NCI-H1694 treated with DMSO at 0.1 percent for 48 hours (cell line): ENCODE results near the gene HFM1.
"Not testable (repeated sequence)": the region's sequence is repeated elsewhere in the genome, so short reads cannot be mapped to it uniquely, and the experiment has no call there.

Source experiments
- DNase-seq: peaks from one replicate; lab custom pipeline; 2025; lab: John Stamatoyannopoulos, UW

HFM1 gene, protein sequence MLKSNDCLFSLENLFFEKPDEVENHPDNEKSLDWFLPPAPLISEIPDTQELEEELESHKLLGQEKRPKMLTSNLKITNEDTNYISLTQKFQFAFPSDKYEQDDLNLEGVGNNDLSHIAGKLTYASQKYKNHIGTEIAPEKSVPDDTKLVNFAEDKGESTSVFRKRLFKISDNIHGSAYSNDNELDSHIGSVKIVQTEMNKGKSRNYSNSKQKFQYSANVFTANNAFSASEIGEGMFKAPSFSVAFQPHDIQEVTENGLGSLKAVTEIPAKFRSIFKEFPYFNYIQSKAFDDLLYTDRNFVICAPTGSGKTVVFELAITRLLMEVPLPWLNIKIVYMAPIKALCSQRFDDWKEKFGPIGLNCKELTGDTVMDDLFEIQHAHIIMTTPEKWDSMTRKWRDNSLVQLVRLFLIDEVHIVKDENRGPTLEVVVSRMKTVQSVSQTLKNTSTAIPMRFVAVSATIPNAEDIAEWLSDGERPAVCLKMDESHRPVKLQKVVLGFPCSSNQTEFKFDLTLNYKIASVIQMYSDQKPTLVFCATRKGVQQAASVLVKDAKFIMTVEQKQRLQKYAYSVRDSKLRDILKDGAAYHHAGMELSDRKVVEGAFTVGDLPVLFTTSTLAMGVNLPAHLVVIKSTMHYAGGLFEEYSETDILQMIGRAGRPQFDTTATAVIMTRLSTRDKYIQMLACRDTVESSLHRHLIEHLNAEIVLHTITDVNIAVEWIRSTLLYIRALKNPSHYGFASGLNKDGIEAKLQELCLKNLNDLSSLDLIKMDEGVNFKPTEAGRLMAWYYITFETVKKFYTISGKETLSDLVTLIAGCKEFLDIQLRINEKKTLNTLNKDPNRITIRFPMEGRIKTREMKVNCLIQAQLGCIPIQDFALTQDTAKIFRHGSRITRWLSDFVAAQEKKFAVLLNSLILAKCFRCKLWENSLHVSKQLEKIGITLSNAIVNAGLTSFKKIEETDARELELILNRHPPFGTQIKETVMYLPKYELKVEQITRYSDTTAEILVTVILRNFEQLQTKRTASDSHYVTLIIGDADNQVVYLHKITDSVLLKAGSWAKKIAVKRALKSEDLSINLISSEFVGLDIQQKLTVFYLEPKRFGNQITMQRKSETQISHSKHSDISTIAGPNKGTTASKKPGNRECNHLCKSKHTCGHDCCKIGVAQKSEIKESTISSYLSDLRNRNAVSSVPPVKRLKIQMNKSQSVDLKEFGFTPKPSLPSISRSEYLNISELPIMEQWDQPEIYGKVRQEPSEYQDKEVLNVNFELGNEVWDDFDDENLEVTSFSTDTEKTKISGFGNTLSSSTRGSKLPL (N-terminal part only)

DNA sequence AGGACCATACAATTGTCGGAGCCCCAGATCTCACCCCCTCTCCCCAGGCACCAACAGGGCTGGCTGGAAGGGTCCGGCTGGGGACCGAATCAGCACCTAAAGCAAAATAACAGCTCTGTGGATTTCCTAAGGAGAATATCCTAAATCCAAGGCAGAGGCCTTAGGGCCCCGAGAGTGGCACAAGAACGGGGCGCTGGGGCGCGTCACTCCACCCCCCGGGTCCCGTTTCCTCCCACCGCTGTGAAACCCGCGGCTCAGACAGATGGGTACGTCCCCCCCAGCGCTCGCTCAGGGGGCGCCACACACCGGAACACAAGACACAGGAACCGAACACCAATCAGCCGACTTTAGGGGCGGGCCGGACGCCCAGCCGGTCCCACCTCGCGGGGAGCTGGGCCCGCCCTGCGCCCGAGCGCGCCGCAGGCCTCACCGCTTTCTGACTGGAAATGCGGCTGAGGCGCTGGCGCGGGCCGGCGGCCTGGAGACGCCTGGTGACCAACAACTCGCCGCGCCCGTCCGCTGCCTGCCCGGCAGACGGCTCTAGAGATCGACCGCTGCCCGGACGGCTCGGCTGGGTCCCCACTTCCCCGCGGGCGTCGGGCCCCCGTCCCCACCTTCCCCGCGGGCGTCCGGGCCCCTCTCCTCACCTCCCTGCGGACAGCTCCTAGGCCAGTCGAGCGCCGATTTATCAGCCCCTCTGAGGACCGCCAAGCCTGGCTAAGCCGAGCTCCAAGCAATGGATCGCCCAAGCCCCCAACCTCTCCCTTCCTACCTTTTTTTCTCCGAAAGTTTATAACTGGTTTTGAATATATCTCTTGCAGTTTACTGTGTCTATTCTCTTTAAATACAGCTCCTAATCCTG lies at the start of gene HFM1:
Gene HFM1 (minus strand): TSS at position 687 of the 862 bp plus-strand sequence. CDS start 3,755 bp downstream, outside the sequence.
- peak; percentile 94 for DNase-seq

DNA sequence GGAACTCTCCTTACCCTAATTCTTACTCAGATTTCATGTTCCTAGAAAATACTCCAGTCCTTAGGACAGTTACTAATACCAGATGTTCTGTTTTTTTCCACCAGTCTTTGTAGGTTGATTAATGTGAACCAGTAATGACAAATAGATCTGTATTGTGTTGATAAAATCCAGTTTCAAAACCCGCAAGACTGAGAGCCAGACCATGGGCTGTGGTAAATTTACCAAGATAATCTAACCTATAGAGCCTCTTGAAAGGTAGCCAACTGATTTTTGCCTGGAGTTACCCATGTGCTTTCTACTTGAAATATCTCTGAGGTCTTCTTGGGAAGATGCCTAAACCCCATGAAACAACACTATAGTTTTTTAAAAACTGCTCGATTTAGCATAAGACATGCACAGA lies 49.5 kb upstream of the HFM1 start:
- no peak for DNase-seq

DNA sequence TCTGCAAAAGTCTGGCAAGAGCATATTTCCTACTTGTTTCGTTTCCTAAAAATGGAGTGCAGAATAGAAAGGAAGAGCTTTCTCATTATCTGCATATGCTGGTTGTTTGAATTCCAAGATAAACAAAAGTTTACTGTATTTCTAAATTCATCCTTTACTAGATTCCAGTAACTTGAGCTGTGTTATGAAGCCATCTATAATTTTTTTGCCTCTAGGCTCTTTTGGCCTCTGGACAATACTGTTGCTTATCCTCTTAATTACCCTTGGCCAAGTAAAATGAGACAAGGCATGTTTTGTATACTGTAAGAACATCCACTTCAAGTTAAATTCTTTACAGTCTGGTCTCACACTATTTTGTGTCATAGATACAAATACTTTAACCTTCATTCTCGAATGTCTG lies 45.6 kb upstream of the HFM1 start:
- no peak for DNase-seq

DNA sequence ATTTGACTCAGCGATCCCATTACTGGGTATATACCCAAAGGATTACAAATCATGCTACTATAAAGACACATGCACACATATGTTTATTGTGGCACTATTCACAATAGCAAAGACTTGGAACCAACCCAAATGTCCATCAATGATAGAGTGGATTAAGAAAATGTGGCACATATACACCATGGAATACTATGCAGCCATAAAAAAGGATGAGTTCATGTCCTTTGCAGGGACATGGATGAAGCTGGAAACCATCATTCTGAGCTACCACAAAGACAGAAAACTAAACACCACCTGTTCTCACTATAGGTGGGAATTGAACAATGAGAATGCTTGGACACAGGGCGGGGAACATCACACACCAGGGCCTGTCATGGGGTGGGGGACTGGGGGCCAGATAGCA lies 43.1 kb upstream of the HFM1 start:
- not testable (repeated sequence) for DNase-seq

DNA sequence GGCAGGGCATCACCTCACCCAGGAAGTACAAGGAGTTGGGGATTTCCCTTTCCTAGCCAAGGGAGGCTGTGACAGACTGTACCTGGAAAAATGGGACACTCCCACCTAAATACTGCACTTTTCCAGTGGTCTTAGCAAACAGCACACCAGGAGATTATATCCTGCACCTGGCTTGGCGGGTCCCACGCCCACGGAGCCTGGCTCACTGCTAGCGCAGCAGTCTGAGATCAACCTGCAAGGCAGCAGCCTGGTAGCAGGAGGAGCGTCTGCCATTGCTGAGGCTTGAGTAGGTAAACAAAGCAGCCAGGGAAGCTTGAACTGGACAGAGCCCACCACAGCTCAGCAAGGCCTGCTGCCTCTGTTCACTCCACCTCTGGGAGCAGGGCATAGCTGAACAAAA lies 37.3 kb upstream of the HFM1 start:
- not testable (repeated sequence) for DNase-seq

DNA sequence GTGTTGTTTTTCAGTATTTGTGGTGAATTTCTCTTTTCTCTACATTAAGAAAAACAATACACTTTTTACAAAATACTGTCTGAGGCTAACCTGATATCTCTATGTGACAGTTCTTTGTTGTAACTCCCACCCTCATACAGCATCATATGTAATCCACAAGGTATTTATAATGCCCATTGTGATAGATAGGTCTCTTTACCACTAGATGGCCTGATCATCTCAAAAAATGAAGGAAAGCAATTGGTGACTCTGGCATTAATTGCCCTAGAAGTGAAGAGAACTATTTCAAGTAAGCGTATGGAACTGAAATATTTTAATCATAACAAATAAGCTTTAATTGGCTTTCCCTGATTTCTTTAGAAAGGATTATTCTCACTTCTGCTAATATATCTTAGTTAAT lies 36.2 kb upstream of the HFM1 start:
- peak; percentile 34 for DNase-seq

DNA sequence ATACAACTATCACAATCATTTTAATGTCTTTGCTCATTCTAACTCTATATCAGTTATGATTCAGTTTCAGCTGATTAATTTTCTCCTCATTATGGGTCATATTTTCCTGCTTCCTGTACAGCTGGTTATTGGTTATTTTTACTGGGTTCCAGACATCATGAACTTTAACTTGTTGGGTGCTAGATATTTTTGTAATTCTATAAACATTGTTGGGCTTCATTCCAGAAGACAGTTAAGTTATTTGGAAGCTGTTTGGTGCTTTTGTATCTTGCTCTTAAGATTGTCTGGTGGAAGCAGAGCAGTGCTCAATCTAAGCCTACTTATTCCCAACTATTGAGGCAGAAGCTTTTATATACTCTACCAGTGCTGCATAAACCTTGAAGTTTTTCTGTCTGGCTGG lies 34.4 kb upstream of the HFM1 start:
- no peak for DNase-seq

DNA sequence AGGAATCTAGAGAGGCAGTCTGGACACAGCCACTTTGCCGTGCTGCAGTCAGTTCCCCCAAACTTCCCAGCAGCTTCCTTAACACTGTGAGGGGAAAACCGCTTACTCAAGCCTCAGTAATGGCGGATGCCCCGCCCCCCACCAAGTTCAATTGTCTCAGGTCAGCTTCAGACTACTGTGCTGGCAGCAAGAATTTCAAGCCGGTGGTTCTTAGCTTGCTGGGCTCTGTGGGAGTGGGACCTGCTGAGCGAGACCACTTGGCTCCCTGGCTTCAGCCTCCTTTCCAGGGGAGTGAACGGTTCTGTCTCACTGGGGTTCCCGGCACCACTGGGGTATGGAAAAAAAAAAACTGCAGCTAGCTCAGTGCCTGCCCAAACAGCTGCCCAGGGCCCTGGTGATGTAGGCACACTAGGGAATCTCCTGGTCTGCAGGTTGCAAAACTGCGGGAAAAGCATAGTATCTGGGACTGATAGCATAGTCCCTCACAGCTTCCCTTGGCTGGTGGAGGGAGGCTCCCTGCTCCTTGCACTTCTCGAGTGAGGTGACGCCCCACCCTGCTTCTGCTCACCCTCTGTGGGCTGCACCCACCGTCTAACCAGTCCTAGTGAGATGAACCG lies 23.7 kb upstream of the HFM1 start:
- DNase-seq = no peak

DNA sequence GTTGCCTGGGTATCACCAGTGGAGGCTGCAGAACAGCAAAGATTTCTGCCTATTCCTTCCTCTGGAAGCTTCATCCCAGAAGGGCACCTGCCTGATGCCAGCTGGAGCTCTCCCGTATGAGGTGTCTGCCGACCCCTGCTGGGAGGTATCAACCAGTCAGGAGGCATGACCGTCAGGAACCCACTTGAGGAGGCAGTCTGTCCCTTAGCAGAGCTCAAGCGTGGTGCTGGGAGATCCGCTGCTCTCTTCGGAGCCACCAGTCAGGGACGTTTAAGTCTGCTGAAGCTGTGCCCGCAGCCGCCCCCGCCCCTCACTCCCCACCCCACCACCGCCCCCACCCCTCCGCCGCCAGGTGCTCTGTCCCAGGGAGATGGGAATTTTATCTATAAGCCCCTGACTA lies 23.1 kb upstream of the HFM1 start:
- DNase-seq = no peak

DNA sequence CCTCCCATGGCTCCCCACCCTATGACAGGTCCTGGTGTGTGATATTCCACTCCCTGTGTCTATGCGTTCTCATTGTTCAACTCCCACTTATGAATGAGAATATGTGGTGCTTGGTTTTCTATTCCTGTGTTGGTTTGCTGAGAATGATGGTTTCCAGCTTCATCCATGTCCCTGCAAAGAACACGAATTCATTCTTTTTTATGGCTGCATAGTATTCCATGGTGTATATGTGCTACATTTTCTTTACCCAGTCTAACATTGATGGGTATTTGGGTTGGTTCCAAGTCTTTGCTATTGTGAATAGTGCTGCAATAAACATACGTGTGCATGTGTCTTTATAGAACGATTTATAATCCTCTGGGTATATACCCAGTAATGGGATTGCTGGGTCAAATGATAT lies 17.9 kb upstream of the HFM1 start:
- not testable (repeated sequence) for DNase-seq

DNA sequence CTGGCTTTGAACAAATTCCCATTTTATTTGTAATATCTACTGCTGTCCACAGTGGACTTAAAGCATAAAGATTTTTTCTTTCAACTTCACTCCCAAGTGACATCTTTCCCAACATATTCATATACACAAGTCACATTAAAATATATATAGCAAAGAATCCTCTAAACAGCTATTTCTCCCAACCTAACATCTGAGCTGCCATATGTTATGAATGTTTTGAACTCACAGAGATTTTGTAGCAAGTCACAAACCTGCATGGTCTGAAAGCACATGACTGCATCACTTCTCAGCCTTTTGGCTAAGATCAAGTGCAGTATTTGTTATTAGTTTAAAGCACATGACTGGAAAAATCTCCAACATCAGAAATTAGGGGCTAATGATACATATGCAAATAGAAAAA lies 7.7 kb upstream of the HFM1 start:
- DNase-seq = peak; percentile 18

DNA sequence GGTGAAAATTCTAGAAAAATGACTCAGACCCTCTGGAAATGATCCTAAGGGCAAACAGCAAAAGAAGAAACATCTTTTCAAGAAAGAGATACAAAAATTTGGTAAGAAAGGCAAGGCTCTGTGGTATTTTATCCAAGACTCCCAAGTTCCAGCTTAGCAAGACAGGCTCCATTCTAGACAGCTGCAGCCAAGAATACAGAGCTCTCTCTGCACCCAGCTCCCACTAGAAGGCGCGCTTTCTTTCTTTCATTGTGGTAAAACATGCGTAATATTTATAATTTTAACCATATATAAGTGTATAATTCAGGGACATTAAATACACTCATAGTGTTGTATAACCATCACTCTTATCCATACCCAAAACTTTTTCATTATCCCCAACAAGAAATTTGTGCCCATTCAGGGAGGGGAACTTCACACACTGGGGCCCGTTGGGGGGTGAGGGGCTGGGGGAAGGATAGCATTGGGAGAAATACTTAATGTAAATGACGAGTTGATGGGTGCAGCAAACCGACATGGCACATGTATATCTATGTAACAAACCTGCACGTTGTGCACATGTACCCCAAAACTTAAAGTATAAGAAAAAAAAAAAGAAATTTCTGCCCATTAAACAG lies 2.2 kb upstream of the HFM1 start:
- no peak for DNase-seq

DNA sequence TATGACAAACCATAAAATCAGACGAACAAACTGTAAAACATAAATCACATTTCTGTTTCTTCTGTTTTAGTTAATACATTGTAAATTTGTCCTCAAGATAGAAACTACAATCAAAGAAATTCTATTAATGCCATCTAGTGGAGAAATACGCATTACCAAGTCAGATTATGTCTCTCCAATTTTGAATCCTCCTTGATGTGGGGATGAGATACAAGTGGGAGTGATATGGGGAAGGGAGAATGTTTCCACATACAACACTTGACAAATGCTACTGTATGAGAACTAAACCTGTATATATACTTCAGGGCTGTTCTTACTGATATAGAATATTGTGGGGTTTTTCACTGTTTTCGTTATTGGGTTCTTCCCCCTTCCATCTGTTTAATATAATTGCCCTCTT lies 2.6 kb downstream of the HFM1 start:
- DNase-seq = peak; percentile 72

DNA sequence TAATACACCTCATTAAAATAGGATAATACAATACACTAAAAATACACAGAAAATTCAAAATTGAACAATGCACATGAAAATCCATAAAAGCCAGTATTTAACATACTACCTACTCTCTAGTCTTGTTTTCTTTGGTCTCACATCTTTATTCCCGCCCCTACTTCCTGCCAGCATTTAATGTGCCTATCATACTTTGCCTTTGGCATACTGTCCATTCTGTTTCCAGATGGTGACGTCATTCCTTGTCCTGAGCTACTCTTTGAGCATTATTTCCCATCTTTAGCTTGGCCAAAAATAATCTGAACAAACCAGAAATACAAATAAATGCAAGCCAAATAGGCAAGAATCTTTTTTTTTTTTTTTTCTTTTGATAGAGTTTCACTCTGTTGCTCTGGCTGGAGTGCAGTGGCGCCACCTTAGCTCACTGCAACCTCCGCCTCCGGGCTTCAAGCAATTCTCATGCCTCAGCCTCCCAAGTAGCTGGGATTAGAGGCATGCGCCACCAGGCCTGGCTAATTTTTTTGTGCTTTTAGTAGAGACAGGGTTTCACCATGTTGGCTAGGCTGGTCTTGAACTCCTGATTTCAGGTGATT lies 4.4 kb downstream of the HFM1 start:
- DNase-seq = no peak

DNA sequence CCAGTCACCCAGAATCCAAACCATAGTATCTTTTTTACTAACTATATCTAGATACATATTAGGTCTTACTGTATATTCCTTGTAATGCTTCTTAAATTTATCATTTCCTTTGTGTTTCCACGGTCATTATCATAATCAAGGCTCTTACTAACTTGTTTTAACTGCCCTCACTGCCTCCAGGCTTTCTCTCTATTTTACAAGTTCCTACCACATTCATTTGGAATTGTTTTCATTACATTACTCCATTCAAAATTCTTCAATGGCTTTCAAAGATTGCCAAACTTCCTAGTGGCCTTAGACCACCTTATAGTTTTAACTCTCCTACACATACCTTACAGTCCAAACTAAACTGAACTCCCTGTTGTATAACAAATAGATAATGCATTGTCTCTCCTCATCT lies 6.3 kb downstream of the HFM1 start:
- no peak for DNase-seq

DNA sequence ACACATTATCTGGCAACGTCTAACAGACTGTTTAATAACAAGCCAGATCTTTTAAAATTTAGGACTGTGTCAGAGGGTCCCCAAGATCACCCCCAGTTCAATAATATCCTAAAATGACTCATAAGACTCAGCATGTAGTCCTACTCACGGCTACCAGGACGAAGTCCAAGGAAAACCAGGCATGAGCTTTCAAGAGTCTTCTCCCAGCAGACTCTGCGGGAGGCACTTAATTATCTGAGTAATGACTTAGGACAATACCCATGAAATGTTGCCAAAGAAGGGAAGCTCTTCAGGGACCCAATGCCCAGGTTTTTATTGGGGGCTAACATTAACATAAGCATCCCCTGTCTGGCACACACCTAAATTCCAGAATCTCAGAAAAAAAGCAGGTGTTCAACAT lies 7.0 kb downstream of the HFM1 start:
- DNase-seq = no peak

DNA sequence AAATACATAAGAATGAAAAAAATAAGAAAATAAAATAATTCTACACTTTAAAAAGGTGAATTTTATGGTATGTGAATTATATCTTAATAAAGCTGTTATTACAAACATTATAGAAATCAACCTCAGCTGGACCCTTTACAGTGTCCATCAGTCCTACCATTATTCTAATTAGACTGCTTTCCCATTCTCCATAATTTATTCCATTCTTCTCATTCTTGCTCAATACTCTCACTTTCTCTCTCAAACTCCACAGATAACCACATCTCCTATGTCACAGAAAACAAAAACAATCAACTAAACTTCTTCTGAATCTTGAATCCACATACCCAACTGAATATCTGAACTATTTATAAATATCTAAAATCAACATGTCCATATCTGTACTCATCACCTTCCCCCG lies 11.6 kb downstream of the HFM1 start:
- DNase-seq = no peak

DNA sequence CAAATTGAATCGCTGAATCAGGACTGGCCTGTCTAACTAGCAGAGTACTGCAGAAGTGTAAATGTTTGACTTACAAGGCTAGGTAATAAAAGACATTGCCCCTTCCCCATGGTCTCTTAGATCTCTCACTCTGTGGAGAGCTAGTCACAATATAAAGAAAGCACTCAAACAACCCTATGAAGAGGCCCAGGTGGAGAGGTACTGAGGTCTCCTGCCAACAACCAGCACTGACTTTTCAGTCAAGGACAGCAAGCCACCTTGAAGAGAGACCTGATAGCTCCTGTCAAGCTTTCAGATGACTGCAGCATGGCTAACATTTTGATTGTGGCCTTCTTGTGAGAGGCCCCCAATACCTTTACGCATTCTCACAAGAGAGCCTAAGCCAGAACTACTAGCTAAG lies 18.5 kb downstream of the HFM1 start:
- no peak for DNase-seq

DNA sequence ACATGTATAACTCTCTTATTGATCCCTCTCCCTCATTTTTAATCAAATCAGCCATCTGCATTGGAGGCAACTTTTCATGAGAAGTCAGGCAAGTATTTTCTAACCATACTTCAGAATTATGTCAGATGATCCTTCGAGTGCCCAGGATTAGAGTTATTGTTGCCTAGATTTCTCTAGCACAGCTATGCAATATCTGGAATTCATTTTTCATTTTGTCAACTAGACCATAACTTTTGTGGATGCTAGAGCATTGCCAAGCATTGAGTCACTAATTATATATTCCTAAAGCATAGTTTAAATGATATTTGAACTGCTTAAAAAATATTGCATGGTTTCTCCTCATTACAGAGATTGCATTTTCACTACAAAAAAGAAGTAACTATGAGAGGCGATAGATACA lies 21.2 kb downstream of the HFM1 start:
- no peak for DNase-seq

DNA sequence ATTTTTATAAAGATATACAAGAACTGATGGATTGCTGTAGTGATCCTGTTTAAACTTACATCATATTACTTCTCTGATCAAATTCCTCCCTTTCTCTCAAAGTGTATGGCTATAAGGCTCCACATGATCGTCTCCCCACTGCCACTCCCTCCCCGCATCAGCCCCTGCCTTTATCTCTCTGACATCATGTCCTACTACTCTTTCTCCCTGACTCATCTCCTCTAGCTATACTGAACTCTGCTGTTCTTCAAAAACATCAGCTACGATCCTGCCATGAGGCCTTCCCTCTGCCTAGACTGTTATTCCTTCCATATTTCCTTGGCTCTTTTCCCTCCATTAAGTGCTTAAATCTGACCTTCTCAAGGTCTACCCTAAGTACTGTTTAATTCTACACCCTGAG lies 22.8 kb downstream of the HFM1 start:
- no peak for DNase-seq
